Suppressor macrophage treated with lipopolysaccharide for 4 hours (primary cell): ENCODE data around the gene SIX5.
"Not testable (repeated sequence)": the region's sequence is repeated elsewhere in the genome, so short reads cannot be mapped to it uniquely, and the experiment has no call there.

ENCODE experiments used
- DNase-seq: peaks from one replicate; pipeline ENCODE4 v3.0.0-alpha.2; 2020

Gene SIX5

GRCh38 chr19:45752639-45753038, 16.4 kb downstream of the SIX5 start:
- DNase-seq, result peak; percentile 11

- DNase-seq, result not testable (repeated sequence)
These were observed 17.6 kb downstream of the SIX5 start for GRCh38 chr19:45751483-45751882.

- DNase-seq, result no peak
These were observed 21.5 kb downstream of the SIX5 start for GRCh38 chr19:45747513-45747912.

GRCh38 chr19:45746866-45747265, 22.2 kb downstream of the SIX5 start:
- DNase-seq, result no peak

GRCh38 chr19:45745606-45746005, 23.4 kb downstream of the SIX5 start:
- no peak for DNase-seq

GRCh38 chr19:45742969-45743368, 26.1 kb downstream of the SIX5 start:
- DNase-seq, result no peak

- DNase-seq, result peak; percentile 30
These were observed 29.3 kb downstream of the SIX5 start for GRCh38 chr19:45739498-45740439.

- DNase-seq, result no peak
These were observed 35.8 kb downstream of the SIX5 start, which contains the start of gene MEIOSIN for GRCh38 chr19:45733160-45733810. MEIOSIN (plus strand) TSS chr19:45733439; CDS start chr19:45735377, 1,938 bp downstream.

- DNase-seq, result peak; percentile 98
These were observed 38.4 kb downstream of the SIX5 start, which contains the start of gene FBXO46 for GRCh38 chr19:45730368-45731288. FBXO46 (minus strand) TSS chr19:45730896; CDS start chr19:45713495, 17,401 bp downstream.

GRCh38 chr19:45729800-45730290, 39.2 kb downstream of the SIX5 start:
- no peak for DNase-seq

- DNase-seq, result not testable (repeated sequence)
These were observed 40.4 kb downstream of the SIX5 start for GRCh38 chr19:45728683-45729082.

- DNase-seq, result not testable (repeated sequence)
These were observed 49.0 kb downstream of the SIX5 start for GRCh38 chr19:45720065-45720464.

GRCh38 chr19:45717983-45718650, 50.9 kb downstream of the SIX5 start:
- DNase-seq, result no peak

GRCh38 chr19:45717131-45717982, 51.7 kb downstream of the SIX5 start:
- peak; percentile 100 for DNase-seq

- no peak for DNase-seq
These were observed 52.5 kb downstream of the SIX5 start for GRCh38 chr19:45716359-45717130.

- no peak for DNase-seq
These were observed 53.9 kb downstream of the SIX5 start for GRCh38 chr19:45715139-45715538.
